SK-N-SH treated with all-trans-retinoic acid at 6 μM for 48 hours (cell line): ENCODE measurements around the gene MST1.

Experiments used
- ATAC-seq: fragments of 200-7000 bp; cut with Tn5 transposase; 3 replicates; pipeline ENCODE4 v1.9.1; 2020; ENCODE audit warnings: mild to moderate bottlenecking, moderate library complexity
- ARNTL ChIP-seq: fragments of 450-650 bp; formaldehyde crosslinking; IDR thresholded peaks from 2 replicates; pipeline ENCODE4 v1.5.0; 2020; ENCODE audit warnings: low read depth, mild to moderate bottlenecking, moderate library complexity, borderline replicate concordance
- BACH2 ChIP-seq: fragments of 250-450 bp; sonication (Bioruptor Pico); IDR thresholded peaks from 2 replicates; pipeline ENCODE4 v1.9.0; 2021; ENCODE audit warnings: mild to moderate bottlenecking, borderline replicate concordance
- CSDC2 ChIP-seq: fragments of 250-450 bp; sonication (Bioruptor Pico); IDR thresholded peaks from 2 replicates; pipeline ENCODE4 v1.5.0; 2020; ENCODE audit warnings: mild to moderate bottlenecking, moderate library complexity
- ESRRG ChIP-seq: fragments of 250-450 bp; sonication (Bioruptor Pico); IDR thresholded peaks from 2 replicates; pipeline ENCODE4 v1.6.1; 2021; ENCODE audit warnings: mild to moderate bottlenecking
- GLIS3 ChIP-seq: fragments of 250-450 bp; sonication (Bioruptor Pico); IDR thresholded peaks from 2 replicates; pipeline ENCODE4 v1.5.0; 2020; ENCODE audit warnings: mild to moderate bottlenecking, moderate library complexity
- ISL1 ChIP-seq: fragments of 250-450 bp; sonication (Bioruptor Pico); IDR thresholded peaks from 2 replicates; pipeline ENCODE4 v2.1.2; 2022; ENCODE audit warnings: mild to moderate bottlenecking, moderate library complexity
- OSR1 ChIP-seq: fragments of 250-450 bp; sonication (Bioruptor Pico); IDR thresholded peaks from 2 replicates; pipeline ENCODE4 v1.8.0; 2022; ENCODE audit warnings: moderate library complexity, mild to moderate bottlenecking, inconsistent platforms
- RARB ChIP-seq: fragments of 250-450 bp; sonication (Bioruptor Pico); IDR thresholded peaks from 2 replicates; pipeline ENCODE4 v1.8.0; 2021; ENCODE audit warnings: mild to moderate bottlenecking, moderate library complexity
- TCF4 ChIP-seq: fragments of 250-450 bp; sonication (Bioruptor Pico); IDR thresholded peaks from 2 replicates; pipeline ENCODE4 v1.8.0; 2021; ENCODE audit warnings: mild to moderate bottlenecking, moderate library complexity, borderline replicate concordance
- TOX ChIP-seq: fragments of 250-450 bp; sonication (Bioruptor Pico); IDR thresholded peaks from 2 replicates; pipeline ENCODE4 v1.8.0; 2021; ENCODE audit warnings: mild to moderate bottlenecking, moderate library complexity, borderline replicate concordance
- ZC3H10 ChIP-seq: fragments of 250-450 bp; sonication (Bioruptor Pico); IDR thresholded peaks from 2 replicates; pipeline ENCODE4 v1.5.1; 2021; ENCODE audit warnings: mild to moderate bottlenecking, moderate library complexity
- ZFP3 ChIP-seq: fragments of 250-450 bp; sonication (Bioruptor Pico); IDR thresholded peaks from 2 replicates; pipeline ENCODE4 v1.5.0; 2020; ENCODE audit warnings: mild to moderate bottlenecking, moderate library complexity
- ZFP30 ChIP-seq: fragments of 450-650 bp; formaldehyde crosslinking; IDR thresholded peaks from 2 replicates; pipeline ENCODE4 v1.5.0; 2022; ENCODE audit warnings: mild to moderate bottlenecking, moderate library complexity
- ZNF565 ChIP-seq: fragments of 450-650 bp; formaldehyde crosslinking; conservative IDR thresholded peaks from 2 replicates; pipeline ENCODE4 v1.5.0; 2020; ENCODE audit warnings: low read depth, mild to moderate bottlenecking, moderate library complexity
- ZNF70 ChIP-seq: fragments of 450-650 bp; formaldehyde crosslinking; IDR thresholded peaks from 2 replicates; pipeline ENCODE4 v1.5.0; 2020; ENCODE audit warnings: mild to moderate bottlenecking, moderate library complexity
- ZNF8 ChIP-seq: fragments of 450-650 bp; formaldehyde crosslinking; IDR thresholded peaks from 2 replicates; pipeline ENCODE4 v1.5.0; 2020; ENCODE audit warnings: mild to moderate bottlenecking, moderate library complexity
- TF ChIP-seq, protein P1 (sequence below): fragments of 250-450 bp; sonication (Bioruptor Pico); IDR thresholded peaks from 2 replicates; pipeline ENCODE4 v1.5.0; 2020; ENCODE audit warnings: mild to moderate bottlenecking, moderate library complexity
- TF ChIP-seq, protein P2 (sequence below): fragments of 250-450 bp; sonication (Bioruptor Pico); IDR thresholded peaks from 2 replicates; pipeline ENCODE4 v1.5.1; 2021; ENCODE audit warnings: mild to moderate bottlenecking, moderate library complexity
- TF ChIP-seq, protein P3 (sequence below): fragments of 250-450 bp; sonication (Bioruptor Pico); IDR thresholded peaks from 2 replicates; pipeline ENCODE4 v1.8.0; 2020; ENCODE audit warnings: mild to moderate bottlenecking, moderate library complexity, borderline replicate concordance
- TF ChIP-seq, protein P4 (sequence below): fragments of 250-450 bp; sonication (Bioruptor Pico); IDR thresholded peaks from 2 replicates; pipeline ENCODE4 v1.5.1; 2020; ENCODE audit warnings: low read depth, mild to moderate bottlenecking, moderate library complexity
- TF ChIP-seq, protein P5 (sequence below): fragments of 250-450 bp; sonication (Bioruptor Pico); IDR thresholded peaks from 2 replicates; pipeline ENCODE4 v1.8.0; 2021; ENCODE audit warnings: low read depth, mild to moderate bottlenecking, moderate library complexity, borderline replicate concordance

Gene MST1

DNA sequence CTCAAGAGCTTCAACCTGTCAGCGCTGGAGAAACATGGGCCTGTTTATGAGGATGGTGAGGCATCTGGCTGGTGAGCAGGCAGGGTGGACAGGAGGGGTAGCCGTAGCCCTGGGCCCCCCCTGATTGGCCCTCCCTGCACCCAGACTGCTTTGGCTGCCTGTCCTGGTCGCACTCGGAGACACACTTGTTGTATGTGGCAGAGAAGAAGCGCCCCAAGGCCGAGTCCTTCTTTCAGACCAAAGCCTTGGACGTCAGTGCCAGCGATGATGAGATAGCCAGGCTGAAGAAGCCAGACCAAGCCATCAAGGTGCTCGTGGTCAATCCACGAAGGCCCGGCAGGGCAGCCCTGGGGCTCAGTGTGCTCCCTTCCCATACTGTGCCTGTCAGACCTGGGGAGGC lies 13.4 kb downstream of the MST1 start (continued):
- TF ChIP-seq, protein P1, sequence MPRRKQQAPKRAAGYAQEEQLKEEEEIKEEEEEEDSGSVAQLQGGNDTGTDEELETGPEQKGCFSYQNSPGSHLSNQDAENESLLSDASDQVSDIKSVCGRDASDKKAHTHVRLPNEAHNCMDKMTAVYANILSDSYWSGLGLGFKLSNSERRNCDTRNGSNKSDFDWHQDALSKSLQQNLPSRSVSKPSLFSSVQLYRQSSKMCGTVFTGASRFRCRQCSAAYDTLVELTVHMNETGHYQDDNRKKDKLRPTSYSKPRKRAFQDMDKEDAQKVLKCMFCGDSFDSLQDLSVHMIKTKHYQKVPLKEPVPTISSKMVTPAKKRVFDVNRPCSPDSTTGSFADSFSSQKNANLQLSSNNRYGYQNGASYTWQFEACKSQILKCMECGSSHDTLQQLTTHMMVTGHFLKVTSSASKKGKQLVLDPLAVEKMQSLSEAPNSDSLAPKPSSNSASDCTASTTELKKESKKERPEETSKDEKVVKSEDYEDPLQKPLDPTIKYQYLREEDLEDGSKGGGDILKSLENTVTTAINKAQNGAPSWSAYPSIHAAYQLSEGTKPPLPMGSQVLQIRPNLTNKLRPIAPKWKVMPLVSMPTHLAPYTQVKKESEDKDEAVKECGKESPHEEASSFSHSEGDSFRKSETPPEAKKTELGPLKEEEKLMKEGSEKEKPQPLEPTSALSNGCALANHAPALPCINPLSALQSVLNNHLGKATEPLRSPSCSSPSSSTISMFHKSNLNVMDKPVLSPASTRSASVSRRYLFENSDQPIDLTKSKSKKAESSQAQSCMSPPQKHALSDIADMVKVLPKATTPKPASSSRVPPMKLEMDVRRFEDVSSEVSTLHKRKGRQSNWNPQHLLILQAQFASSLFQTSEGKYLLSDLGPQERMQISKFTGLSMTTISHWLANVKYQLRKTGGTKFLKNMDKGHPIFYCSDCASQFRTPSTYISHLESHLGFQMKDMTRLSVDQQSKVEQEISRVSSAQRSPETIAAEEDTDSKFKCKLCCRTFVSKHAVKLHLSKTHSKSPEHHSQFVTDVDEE (CRISPR knock-in tag): no peak
- TF ChIP-seq, protein P2, sequence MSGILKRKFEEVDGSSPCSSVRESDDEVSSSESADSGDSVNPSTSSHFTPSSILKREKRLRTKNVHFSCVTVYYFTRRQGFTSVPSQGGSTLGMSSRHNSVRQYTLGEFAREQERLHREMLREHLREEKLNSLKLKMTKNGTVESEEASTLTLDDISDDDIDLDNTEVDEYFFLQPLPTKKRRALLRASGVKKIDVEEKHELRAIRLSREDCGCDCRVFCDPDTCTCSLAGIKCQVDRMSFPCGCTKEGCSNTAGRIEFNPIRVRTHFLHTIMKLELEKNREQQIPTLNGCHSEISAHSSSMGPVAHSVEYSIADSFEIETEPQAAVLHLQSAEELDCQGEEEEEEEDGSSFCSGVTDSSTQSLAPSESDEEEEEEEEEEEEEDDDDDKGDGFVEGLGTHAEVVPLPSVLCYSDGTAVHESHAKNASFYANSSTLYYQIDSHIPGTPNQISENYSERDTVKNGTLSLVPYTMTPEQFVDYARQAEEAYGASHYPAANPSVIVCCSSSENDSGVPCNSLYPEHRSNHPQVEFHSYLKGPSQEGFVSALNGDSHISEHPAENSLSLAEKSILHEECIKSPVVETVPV: no peak
- TF ChIP-seq ARNTL (CRISPR knock-in tag): no peak
- TF ChIP-seq, protein P3, sequence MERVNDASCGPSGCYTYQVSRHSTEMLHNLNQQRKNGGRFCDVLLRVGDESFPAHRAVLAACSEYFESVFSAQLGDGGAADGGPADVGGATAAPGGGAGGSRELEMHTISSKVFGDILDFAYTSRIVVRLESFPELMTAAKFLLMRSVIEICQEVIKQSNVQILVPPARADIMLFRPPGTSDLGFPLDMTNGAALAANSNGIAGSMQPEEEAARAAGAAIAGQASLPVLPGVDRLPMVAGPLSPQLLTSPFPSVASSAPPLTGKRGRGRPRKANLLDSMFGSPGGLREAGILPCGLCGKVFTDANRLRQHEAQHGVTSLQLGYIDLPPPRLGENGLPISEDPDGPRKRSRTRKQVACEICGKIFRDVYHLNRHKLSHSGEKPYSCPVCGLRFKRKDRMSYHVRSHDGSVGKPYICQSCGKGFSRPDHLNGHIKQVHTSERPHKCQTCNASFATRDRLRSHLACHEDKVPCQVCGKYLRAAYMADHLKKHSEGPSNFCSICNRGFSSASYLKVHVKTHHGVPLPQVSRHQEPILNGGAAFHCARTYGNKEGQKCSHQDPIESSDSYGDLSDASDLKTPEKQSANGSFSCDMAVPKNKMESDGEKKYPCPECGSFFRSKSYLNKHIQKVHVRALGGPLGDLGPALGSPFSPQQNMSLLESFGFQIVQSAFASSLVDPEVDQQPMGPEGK (CRISPR knock-in tag): no peak
- TF ChIP-seq ZFP30: no peak

DNA sequence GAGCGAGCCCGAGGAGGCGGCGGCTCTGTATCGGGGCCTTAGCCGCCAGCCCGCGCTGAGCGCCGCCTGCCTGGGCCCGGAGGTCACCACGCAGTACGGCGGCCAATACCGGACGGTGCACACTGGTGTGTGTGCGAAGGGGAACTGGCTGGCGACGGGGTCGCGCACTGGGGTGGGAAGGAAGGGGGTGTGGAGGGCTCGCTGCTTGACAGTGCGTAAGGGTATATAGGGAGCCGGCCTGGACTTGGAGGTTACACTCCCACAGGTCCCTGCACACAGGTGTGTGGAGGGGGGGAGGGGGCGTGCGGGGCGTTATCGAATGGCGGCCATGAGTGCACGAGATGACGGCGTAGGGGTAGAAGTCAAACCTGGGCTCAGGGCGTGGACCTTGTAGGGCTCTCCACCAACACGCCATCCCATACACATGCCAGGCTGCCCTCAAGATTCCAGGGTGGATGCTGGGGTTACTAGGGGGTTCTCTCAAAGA lies 14.7 kb downstream of the MST1 start:
- TF ChIP-seq GLIS3 (CRISPR knock-in tag) (no peak), ISL1 (CRISPR knock-in tag) (no peak), ZNF70 (no peak), BACH2 (no peak), ESRRG (no peak), OSR1 (CRISPR knock-in tag) (no peak), ARNTL (CRISPR knock-in tag) (no peak), ZNF565 (CRISPR knock-in tag) (no peak), ZNF8 (CRISPR knock-in tag) (no peak), CSDC2 (CRISPR knock-in tag) (no peak), ZFP30 (no peak), TOX (CRISPR knock-in tag) (no peak), ZC3H10 (no peak), RARB (CRISPR knock-in tag) (no peak), ZFP3 (CRISPR knock-in tag) (no peak), TCF4 (CRISPR knock-in tag) (no peak)
- TF ChIP-seq, protein P4, sequence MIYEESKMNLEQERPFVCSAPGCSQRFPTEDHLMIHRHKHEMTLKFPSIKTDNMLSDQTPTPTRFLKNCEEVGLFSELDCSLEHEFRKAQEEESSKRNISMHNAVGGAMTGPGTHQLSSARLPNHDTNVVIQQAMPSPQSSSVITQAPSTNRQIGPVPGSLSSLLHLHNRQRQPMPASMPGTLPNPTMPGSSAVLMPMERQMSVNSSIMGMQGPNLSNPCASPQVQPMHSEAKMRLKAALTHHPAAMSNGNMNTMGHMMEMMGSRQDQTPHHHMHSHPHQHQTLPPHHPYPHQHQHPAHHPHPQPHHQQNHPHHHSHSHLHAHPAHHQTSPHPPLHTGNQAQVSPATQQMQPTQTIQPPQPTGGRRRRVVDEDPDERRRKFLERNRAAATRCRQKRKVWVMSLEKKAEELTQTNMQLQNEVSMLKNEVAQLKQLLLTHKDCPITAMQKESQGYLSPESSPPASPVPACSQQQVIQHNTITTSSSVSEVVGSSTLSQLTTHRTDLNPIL: no peak
- TF ChIP-seq, protein P1 (CRISPR knock-in tag): no peak
- TF ChIP-seq, protein P5, sequence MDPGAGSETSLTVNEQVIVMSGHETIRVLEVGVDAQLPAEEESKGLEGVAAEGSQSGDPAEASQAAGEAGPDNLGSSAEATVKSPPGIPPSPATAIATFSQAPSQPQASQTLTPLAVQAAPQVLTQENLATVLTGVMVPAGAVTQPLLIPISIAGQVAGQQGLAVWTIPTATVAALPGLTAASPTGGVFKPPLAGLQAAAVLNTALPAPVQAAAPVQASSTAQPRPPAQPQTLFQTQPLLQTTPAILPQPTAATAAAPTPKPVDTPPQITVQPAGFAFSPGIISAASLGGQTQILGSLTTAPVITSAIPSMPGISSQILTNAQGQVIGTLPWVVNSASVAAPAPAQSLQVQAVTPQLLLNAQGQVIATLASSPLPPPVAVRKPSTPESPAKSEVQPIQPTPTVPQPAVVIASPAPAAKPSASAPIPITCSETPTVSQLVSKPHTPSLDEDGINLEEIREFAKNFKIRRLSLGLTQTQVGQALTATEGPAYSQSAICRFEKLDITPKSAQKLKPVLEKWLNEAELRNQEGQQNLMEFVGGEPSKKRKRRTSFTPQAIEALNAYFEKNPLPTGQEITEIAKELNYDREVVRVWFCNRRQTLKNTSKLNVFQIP: no peak
- TF ChIP-seq, all 23 proteins: peak for 0
- ATAC-seq: peak; percentile 60
